Suprapubic skin (tissue), 4 donors: ENCODE measurements around the gene TCF23.

Experiments used
- EP300 ChIP-seq: sonication (generic); formaldehyde crosslinking; IDR thresholded peaks from one replicate; pipeline ENCODE4 v1.6.1; 2017; ENCODE audit warnings: antibody characterized with exemption
- POLR2A ChIP-seq, 2 donors: fragments of 450-650 bp; IDR thresholded peaks; one replicate each; pipeline ENCODE4 v1.6.1; 2017; ENCODE audit warnings: antibody characterized with exemption in 2 of 2, mild to moderate bottlenecking in 2 of 2, moderate library complexity in 2 of 2
- POLR2AphosphoS5 ChIP-seq, 3 donors: sonication (generic); formaldehyde crosslinking; IDR thresholded peaks; one replicate each; pipeline ENCODE4 v1.6.1; 2017; ENCODE audit warnings: antibody characterized with exemption in 3 of 3
- TF ChIP-seq, protein P1 (sequence below), 2 donors: fragments of 200-600 bp in 1 of 2; fragments of 450-650 bp in 1 of 2; sonication (generic) in 1 of 2; IDR thresholded peaks; one replicate each; pipeline ENCODE4 v1.5.1; 2016 to 2019; ENCODE audit warnings: antibody characterized with exemption in 2 of 2, mild to moderate bottlenecking in 1 of 2, moderate library complexity in 1 of 2

DNA sequence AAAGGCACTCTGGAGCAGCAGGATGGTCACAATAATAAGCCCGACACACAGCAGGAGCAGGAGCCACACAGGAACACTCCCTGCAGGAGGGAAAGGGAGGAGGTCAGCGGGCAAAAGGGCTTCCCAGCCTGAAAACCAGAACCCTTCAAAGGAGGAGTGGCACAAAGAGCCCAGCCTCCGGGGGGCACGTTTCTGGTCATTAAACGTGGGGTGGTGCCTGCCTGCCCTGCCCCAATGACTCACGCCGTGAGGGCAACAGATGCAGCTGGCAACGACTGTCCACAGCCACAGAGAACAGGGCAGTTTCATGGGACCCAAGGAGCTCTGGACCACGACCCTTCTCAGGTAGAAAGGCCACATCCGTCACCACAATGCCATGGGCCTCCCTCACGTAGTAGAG is 17.4 kb upstream of the TCF23 start:
- no peak for TF ChIP-seq POLR2A (IDR thresholded peaks at IDR 0.05)
- TF ChIP-seq, protein P1, sequence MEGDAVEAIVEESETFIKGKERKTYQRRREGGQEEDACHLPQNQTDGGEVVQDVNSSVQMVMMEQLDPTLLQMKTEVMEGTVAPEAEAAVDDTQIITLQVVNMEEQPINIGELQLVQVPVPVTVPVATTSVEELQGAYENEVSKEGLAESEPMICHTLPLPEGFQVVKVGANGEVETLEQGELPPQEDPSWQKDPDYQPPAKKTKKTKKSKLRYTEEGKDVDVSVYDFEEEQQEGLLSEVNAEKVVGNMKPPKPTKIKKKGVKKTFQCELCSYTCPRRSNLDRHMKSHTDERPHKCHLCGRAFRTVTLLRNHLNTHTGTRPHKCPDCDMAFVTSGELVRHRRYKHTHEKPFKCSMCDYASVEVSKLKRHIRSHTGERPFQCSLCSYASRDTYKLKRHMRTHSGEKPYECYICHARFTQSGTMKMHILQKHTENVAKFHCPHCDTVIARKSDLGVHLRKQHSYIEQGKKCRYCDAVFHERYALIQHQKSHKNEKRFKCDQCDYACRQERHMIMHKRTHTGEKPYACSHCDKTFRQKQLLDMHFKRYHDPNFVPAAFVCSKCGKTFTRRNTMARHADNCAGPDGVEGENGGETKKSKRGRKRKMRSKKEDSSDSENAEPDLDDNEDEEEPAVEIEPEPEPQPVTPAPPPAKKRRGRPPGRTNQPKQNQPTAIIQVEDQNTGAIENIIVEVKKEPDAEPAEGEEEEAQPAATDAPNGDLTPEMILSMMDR (IDR thresholded peaks at IDR 0.05): no peak
- no peak for TF ChIP-seq POLR2AphosphoS5 (IDR thresholded peaks at IDR 0.05)
- TF ChIP-seq EP300: no peak
